Nephron (organoid): ENCODE data around the gene PLET1.

Source experiments
- H3K27ac Mint-ChIP-seq, 3 experiments: 2 replicates each; pipeline ENCODE4 v1.8.0; 2020; ENCODE audit warnings: mixed read lengths in 3 of 3, mild to moderate bottlenecking in 2 of 3, moderate library complexity in 1 of 3
- H3K27me3 Mint-ChIP-seq: 2 replicates; pipeline ENCODE4 v1.8.0; 2021; ENCODE audit warnings: low read depth, mild to moderate bottlenecking, moderate library complexity, mixed read lengths
- H3K36me3 Mint-ChIP-seq: 2 replicates; pipeline ENCODE4 v1.8.0; 2020; ENCODE audit warnings: low read depth, mixed read lengths
- H3K4me1 Mint-ChIP-seq: 2 replicates; pipeline ENCODE4 v1.8.0; 2020; ENCODE audit warnings: mixed read lengths
- H3K4me3 Mint-ChIP-seq, 3 experiments: 2 replicates each; pipeline ENCODE4 v1.8.0; 2020; ENCODE audit warnings: mild to moderate bottlenecking in 3 of 3, mixed read lengths in 3 of 3, moderate library complexity in 2 of 3
- H3K9me3 Mint-ChIP-seq: 2 replicates; pipeline ENCODE4 v1.8.0; 2020; ENCODE audit warnings: mixed read lengths
- CTCF ChIP-seq, 3 experiments: fragments of 200-600 bp; sonication (generic); IDR thresholded peaks; one replicate each; pipeline ENCODE4 v1.5.0; 2021; ENCODE audit warnings: antibody characterized with exemption in 3 of 3; ENCODE audit not compliant: unreplicated experiment in 3 of 3

The PLET1 gene

DNA sequence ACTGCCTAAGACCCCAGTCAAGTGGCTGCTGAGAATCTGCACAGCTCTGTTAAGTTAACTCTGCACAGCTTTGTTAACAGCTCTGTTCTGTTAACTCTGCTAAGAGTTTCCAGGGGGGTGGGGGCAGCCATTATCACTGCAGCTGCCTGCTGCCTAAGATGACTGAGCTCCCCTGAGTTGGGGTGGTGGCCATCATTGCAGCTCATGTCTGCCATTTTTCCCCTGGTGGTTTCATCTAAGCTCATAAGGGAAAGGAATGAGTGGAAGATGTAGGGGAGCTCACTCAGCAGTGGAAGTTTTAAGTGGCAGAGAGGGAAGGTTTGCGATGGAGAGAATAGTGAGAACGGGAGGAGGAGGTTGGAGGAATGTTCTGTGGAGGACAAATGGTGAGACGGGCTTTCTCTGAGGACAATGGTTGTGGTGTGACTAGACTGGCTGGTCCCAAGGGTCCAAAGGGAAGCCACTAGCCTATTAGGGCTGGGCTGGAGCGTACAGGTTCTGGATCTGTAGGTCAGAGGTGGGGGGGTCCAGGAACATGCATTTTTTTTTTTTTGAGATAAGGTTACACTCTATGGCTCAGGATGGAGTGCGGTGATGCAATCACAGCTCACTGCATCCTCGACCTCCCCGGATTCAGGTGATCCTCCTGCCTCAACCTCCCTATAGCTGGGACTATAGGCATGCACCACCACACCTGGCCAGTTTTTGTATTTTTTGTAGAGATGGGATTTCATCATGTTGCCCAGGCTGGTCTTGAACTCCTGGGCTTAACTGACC lies 13.5 kb upstream of the PLET1 start:
- H3K9me3 Mint-ChIP-seq = no peaks in the 10 kb centered on the region
- no peaks in the 10 kb centered on the region for H3K36me3 Mint-ChIP-seq
- no peaks in the 10 kb centered on the region for H3K4me1 Mint-ChIP-seq
- H3K4me3 Mint-ChIP-seq = no peak overlapping the region
- peaks cover 12% of the 10 kb centered on the region for H3K27me3 Mint-ChIP-seq
- no peak overlapping the region for H3K27ac Mint-ChIP-seq
- TF ChIP-seq CTCF (IDR thresholded peaks at IDR 0.05; ENCODE audit: unreplicated experiment in 3 of 3) = no peak

GRCh38 chr11:112273066-112273465 lies 12.4 kb upstream of the PLET1 start:
- no peak overlapping the region for H3K27ac Mint-ChIP-seq
- no peaks in the 10 kb centered on the region for H3K9me3 Mint-ChIP-seq
- TF ChIP-seq CTCF (IDR thresholded peaks at IDR 0.05; ENCODE audit: unreplicated experiment in 3 of 3) = no peak
- H3K4me3 Mint-ChIP-seq = no peak overlapping the region
- H3K27me3 Mint-ChIP-seq = peaks cover 12% of the 10 kb centered on the region
- H3K36me3 Mint-ChIP-seq = no peaks in the 10 kb centered on the region
- no peaks in the 10 kb centered on the region for H3K4me1 Mint-ChIP-seq

GRCh38 chr11:112271242-112271641 lies 10.6 kb upstream of the PLET1 start:
- no peak overlapping the region for H3K4me3 Mint-ChIP-seq
- no peaks in the 10 kb centered on the region for H3K36me3 Mint-ChIP-seq
- TF ChIP-seq CTCF (IDR thresholded peaks at IDR 0.05; ENCODE audit: unreplicated experiment in 3 of 3) = no peak
- H3K4me1 Mint-ChIP-seq = peaks cover 9% of the 10 kb centered on the region
- no peak overlapping the region for H3K27ac Mint-ChIP-seq
- no peaks in the 10 kb centered on the region for H3K9me3 Mint-ChIP-seq
- H3K27me3 Mint-ChIP-seq = peaks cover 6% of the 10 kb centered on the region

GRCh38 chr11:112270551-112271180 lies 10.0 kb upstream of the PLET1 start:
- H3K4me3 Mint-ChIP-seq = no peak overlapping the region
- H3K36me3 Mint-ChIP-seq = no peaks in the 10 kb centered on the region
- H3K27me3 Mint-ChIP-seq = peaks cover 3% of the 10 kb centered on the region
- peaks cover 14% of the 10 kb centered on the region for H3K4me1 Mint-ChIP-seq
- TF ChIP-seq CTCF (IDR thresholded peaks at IDR 0.05; ENCODE audit: unreplicated experiment in 3 of 3) = no peak
- no peaks in the 10 kb centered on the region for H3K9me3 Mint-ChIP-seq
- no peak overlapping the region for H3K27ac Mint-ChIP-seq

GRCh38 chr11:112269139-112269538 lies 8.5 kb upstream of the PLET1 start:
- H3K4me1 Mint-ChIP-seq = peaks cover 14% of the 10 kb centered on the region
- H3K27ac Mint-ChIP-seq = no peak overlapping the region
- no peak overlapping the region for H3K4me3 Mint-ChIP-seq
- no peaks in the 10 kb centered on the region for H3K36me3 Mint-ChIP-seq
- H3K9me3 Mint-ChIP-seq = no peaks in the 10 kb centered on the region
- TF ChIP-seq CTCF (IDR thresholded peaks at IDR 0.05; ENCODE audit: unreplicated experiment in 3 of 3) = no peak
- peaks cover 3% of the 10 kb centered on the region for H3K27me3 Mint-ChIP-seq

DNA sequence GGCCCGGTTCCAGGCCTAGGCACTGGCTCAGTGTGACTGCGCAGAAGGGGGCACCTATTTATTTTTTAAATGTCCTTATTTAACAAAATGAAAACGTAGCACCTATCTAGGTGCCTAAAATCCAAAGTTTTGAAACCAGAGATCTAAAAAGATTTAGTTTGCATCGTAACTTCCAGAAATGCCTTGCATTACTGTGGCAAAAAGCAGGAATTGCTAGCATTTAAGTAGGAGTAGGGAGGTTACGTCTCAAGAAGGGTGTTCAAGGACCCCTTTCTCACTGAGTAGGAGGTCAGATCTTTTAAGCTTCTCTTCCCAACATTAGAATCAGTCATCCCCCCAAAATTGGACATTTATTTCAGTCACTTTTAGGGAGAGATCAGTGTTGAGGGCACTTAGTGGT lies 7.7 kb upstream of the PLET1 start:
- no peak overlapping the region for H3K4me3 Mint-ChIP-seq
- peaks cover 3% of the 10 kb centered on the region for H3K27me3 Mint-ChIP-seq
- no peak for TF ChIP-seq CTCF (IDR thresholded peaks at IDR 0.05; ENCODE audit: unreplicated experiment in 3 of 3)
- H3K36me3 Mint-ChIP-seq = no peaks in the 10 kb centered on the region
- no peaks in the 10 kb centered on the region for H3K9me3 Mint-ChIP-seq
- no peak overlapping the region for H3K27ac Mint-ChIP-seq
- H3K4me1 Mint-ChIP-seq = peaks cover 14% of the 10 kb centered on the region
